Measurements from ENCODE around the gene COA8.

- no peak for TF ChIP-seq EZH2 (IDR thresholded peaks at IDR 0.05; ENCODE audit: borderline replicate concordance, low read depth, low read length, severe bottlenecking)
- TF ChIP-seq CTCF (IDR thresholded peaks at IDR 0.05; ENCODE audit: extremely low read depth in 1 of 2, insufficient read depth in 1 of 2, low read depth in 1 of 2, low read length in 2 of 2): no peak
- TF ChIP-seq MYC (IDR thresholded peaks at IDR 0.05; ENCODE audit: low read depth, low read length): no peak
- TF ChIP-seq POLR2A (IDR thresholded peaks at IDR 0.05; ENCODE audit: low read depth, low read length): no peak
These were observed 67.8 kb downstream of the COA8 start for GRCh38 chr14:103630364-103631108.
